Uterus (tissue), 4 donors: ENCODE results near the gene GH1. TPM values are rescaled to one million over a fixed set of nuclear protein-coding genes. Genes with fewer than 3 reads are reported as not detected.
A peak's percentile ranks its signal among the peaks of the same experiment; 100 is the strongest.
"Not testable (repeated sequence)": the region's sequence is repeated elsewhere in the genome, so short reads cannot be mapped to it uniquely, and the experiment has no call there.

ENCODE experiments used
- DNase-seq, 2 donors: peaks; one replicate each; pipeline ENCODE4 v3.0.0-alpha.2; 2019 to 2020
- H3K27ac ChIP-seq, 2 donors: fragments of 200-600 bp; sonication (generic); 1 replicate in 1 of 2; 2 replicates in 1 of 2; pipeline ENCODE4 v1.5.1; 2016 to 2018
- H3K27me3 ChIP-seq, 2 donors: fragments of 200-600 bp; sonication (generic); one replicate each; pipeline ENCODE4 v1.5.1; 2018 to 2019; ENCODE audit warnings: control low read depth in 1 of 2
- H3K36me3 ChIP-seq, 2 donors: fragments of 200-600 bp; sonication (generic); one replicate each; pipeline ENCODE4 v1.5.1; 2019; ENCODE audit warnings: control low read depth in 1 of 2
- H3K4me1 ChIP-seq, 2 donors: fragments of 200-600 bp; sonication (generic); one replicate each; pipeline ENCODE4 v1.5.1; 2018 to 2019; ENCODE audit warnings: control low read depth in 1 of 2
- H3K4me3 ChIP-seq, 2 donors: fragments of 200-600 bp; sonication (generic); 1 replicate in 1 of 2; 2 replicates in 1 of 2; pipeline ENCODE4 v1.5.1; 2018 to 2019; ENCODE audit warnings: mild to moderate bottlenecking in 1 of 2
- H3K9me3 ChIP-seq, 2 donors: fragments of 200-600 bp; sonication (generic); one replicate each; pipeline ENCODE4 v1.5.1; 2019; ENCODE audit warnings: control low read depth in 1 of 2
- intact Hi-C: fragments of 100-400 bp; cut with DNase I; formaldehyde crosslinking; loops from one replicate; pipeline ENCODE4 v1.15.1; 2023; ENCODE audit warnings: low total_unique reads
- total RNA-seq, 4 donors: library from RNA; depleted of rRNA in 3 of 4; stranded (reverse); fragments of >200 nt in 3 of 4; gene quantifications; one replicate each; pipeline versions ENCODE4 v1.1.0 to v1.2.4, GENCODE V29; 2014 to 2023
- TF ChIP-seq, protein P1 (sequence below), 4 experiments: fragments of 200-600 bp in 2 of 4; fragments of 450-650 bp in 2 of 4; sonication (generic) in 2 of 4; IDR thresholded peaks; one replicate each; pipeline ENCODE4 v1.5.1; 2016 to 2019; ENCODE audit warnings: antibody characterized with exemption in 4 of 4, mild to moderate bottlenecking in 2 of 4, moderate library complexity in 1 of 4
- donor health status: DM: yes; HTN: yes; CAD: no.

The GH1 gene
- total RNA-seq, 4 donors from 2014 or later: not detected

DNA sequence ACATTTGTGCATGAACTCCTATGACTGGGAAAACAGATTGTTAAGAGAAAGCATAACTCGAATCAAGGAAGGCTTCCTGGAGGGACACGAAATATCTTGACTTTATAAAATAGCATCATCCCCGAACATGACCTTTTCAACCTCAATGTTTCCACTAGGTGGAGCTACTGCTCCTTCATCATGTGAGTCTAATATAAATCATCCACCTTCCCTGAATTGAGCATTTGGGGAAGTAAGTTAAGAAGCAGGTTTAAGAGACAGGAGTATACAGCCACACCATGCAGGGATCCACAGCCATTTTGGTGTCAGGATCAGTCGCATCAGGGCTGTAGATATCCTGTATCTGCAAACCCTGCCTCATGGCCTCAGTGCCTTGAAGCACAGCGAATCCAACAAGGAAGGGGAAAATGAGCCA lies 14.8 kb downstream of the GH1 start:
- H3K9me3 ChIP-seq, DNase-seq, H3K36me3 ChIP-seq, intact Hi-C loops, H3K4me3 ChIP-seq, H3K27ac ChIP-seq, H3K27me3 ChIP-seq, H3K4me1 ChIP-seq: not testable (repeated sequence)
- TF ChIP-seq, protein P1, sequence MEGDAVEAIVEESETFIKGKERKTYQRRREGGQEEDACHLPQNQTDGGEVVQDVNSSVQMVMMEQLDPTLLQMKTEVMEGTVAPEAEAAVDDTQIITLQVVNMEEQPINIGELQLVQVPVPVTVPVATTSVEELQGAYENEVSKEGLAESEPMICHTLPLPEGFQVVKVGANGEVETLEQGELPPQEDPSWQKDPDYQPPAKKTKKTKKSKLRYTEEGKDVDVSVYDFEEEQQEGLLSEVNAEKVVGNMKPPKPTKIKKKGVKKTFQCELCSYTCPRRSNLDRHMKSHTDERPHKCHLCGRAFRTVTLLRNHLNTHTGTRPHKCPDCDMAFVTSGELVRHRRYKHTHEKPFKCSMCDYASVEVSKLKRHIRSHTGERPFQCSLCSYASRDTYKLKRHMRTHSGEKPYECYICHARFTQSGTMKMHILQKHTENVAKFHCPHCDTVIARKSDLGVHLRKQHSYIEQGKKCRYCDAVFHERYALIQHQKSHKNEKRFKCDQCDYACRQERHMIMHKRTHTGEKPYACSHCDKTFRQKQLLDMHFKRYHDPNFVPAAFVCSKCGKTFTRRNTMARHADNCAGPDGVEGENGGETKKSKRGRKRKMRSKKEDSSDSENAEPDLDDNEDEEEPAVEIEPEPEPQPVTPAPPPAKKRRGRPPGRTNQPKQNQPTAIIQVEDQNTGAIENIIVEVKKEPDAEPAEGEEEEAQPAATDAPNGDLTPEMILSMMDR (IDR thresholded peaks at IDR 0.05): peak in 1 of 4 experiments; percentile 18

DNA sequence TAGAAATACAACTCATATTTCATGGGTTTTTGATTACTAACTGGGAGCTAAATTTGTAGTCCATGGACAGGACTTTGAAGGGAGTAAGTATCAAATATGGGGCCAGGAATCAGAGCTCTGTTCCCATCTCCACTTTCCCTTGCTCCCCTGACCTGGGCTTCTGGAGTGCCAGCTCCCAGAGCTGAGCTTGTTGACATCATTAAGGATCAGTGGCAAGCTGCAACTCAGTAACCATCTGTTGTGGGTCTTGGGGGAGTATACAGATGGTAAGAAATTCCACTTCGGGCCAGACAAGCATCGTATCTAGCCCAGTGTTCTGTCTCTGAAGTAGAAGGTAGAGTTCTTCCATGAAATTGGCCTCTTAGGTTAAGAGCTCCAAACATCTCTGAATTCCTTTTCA lies 16.7 kb downstream of the GH1 start:
- DNase-seq, H3K27me3 ChIP-seq, intact Hi-C loops: not testable (repeated sequence)

DNA sequence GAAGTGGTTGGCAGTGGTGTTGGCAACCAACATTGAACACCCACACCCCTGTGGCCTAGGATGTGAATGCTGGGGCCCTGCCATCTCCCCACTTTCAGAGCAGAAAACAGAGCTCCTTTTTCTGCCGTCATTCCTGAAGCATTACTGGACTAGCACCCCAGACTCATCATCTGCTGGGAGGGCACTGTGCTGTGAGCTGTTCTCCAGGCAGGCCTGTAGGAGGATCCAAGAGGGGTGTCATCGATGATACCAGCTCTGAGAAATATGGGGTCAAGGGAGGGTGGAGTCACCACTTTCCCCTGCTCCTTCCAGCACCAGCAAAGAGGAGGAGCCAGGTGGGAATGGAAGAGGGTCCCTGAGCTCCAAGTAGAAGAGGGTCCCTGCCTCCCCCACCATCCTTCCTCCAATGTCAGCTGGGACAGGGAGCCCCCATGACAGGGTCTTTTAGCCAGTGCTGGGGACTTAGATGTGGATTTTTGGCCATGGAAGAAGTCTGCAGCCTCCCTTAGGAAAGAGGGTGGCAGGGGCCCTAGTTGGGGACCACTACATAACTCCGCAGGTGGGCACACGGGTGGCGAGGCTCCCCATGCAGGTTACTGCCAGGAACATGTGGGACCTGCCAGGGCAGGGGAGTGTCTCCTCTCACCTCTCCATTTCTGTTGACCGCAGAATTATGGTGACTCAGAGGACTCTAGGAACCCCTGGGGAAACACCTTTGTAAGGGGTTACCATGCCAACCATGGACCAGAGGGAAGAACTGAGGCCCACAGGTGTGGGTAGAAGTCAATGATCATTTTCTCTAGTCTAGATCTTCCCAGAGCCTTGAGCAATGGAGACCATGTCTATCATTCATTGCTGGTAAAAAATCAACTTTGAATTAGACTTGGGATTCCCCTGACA lies 19.5 kb downstream of the GH1 start:
- H3K36me3 ChIP-seq, H3K4me3 ChIP-seq, H3K4me1 ChIP-seq, H3K27ac ChIP-seq, intact Hi-C loops, DNase-seq, H3K9me3 ChIP-seq, H3K27me3 ChIP-seq: not testable (repeated sequence)

More for the DNA sequence above, 16.7 kb downstream of the GH1 start:
- not testable (repeated sequence) for H3K9me3 ChIP-seq, H3K4me1 ChIP-seq, H3K4me3 ChIP-seq, H3K27ac ChIP-seq, H3K36me3 ChIP-seq

DNA sequence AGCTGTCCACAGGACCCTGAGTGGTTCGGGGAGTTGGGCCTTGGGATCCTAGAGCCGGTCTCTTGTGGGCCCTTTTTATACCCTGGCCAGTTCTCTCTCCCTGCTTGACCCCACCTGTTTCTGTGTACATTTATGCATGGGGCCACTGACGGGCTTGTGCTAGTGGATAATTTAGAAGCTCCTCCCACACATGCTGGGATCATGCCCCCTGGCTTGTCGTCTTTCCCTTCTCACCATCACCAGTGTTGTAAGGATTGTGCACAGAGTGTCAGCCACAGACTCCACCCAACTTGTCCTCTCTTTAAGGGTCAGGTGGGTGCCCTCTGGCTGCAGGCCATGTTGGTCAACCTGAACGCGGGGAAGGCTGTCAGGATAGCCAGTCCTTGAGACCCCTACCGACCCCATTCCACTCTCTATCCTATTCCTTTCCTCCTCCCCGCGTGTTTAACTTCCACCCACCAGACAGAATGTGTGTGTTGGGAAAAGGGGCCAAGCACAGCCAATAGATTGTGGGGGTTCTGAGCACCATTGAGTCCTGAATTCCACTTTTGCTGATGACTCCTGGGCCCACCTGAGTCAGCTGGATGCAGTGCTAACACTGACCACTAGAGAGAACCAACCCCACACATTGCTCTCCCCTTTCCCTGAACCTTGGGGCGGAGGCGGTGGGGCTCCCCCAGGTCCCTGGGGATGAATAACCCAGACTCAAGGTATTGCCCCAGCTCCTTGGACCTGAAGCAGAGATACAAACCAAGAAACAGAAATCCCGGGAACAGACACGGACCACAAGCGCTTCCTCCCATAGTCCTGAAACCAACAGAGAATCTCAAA lies 21.9 kb downstream of the GH1 start, which contains the start of gene CSH1:
CSH1 (minus strand) TSS at position 51 of the 831 bp plus-strand sequence. CDS start 63 bp downstream, outside the sequence.
- H3K4me1 ChIP-seq, H3K9me3 ChIP-seq, H3K4me3 ChIP-seq, H3K27me3 ChIP-seq, intact Hi-C loops, H3K27ac ChIP-seq, H3K36me3 ChIP-seq, DNase-seq: not testable (repeated sequence)

DNA sequence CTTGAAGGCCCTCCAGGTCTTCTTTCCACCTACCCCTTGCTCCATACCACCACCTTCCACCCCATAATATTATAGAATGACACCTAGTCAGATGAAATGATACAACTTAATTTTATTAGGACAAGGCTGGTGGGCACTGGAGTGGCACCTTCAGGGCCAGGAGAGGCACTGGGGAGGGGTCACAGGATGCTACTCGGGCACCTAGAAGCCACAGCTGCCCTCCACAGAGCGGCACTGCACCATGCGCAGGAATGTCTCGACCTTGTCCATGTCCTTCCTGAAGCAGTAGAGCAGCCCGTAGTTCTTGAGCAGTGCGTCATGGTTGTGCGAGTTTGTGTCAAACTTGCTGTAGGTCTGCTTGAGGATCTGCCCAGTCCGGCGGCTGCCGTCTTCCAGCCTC lies 23.8 kb downstream of the GH1 start:
- H3K27me3 ChIP-seq, H3K36me3 ChIP-seq, H3K4me3 ChIP-seq, H3K9me3 ChIP-seq, H3K4me1 ChIP-seq, intact Hi-C loops, H3K27ac ChIP-seq, DNase-seq: not testable (repeated sequence)

DNA sequence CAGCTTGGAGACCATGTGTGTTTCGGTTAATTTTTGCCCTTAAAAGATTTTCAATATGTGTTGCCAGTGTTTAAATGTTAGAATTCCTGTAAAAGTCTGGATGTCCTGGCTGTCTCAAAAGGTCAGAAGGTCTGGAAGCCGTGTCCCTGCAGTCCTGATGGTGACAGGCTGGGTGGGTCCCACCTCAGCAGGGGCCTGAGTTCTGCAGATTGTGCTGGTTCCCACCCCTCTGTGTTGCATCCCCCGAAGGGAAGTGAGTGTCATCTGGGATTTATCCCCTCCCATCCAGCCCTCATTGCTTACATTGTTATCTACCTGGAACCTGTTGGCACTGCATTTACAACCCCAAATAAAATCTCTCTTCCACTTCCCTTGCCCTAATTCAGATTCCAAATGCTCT lies 24.6 kb downstream of the GH1 start:
- H3K4me1 ChIP-seq, intact Hi-C loops, DNase-seq, H3K27ac ChIP-seq, H3K36me3 ChIP-seq, H3K4me3 ChIP-seq, H3K27me3 ChIP-seq, H3K9me3 ChIP-seq: not testable (repeated sequence)

DNA sequence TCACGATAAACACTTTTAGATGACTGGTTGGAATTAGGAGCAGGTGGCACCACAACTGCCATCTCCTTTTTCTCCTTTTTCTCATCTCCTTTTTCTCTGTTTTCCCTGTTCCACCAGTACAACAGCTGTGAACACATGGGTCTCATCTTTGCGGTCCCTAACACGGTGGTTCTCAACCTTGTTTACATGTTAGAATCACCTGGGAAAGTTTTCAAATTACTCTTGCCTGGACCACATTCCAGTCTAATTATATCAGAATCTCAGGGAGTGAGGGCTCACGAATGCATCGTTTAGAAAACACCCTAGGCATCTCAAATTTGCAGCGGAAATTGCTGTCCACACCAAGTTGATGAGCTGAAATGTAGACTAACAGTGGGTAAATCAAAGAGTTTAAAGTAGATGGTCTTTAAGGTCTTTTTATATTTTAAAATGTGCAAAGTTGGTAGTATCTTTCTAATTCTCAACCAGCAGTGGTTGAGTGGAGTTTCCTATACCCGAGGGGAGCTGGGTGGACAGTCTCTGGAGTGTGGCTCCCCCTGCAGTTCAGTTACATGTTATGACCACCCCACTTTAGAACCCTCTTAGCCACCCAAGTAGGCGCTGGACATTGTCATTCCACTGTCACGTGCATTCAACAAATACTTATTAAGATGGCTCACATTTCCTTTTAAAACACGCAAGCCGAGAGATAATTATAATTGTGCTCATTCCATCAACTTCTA lies 26.2 kb downstream of the GH1 start:
- H3K27me3 ChIP-seq, H3K4me3 ChIP-seq, H3K27ac ChIP-seq, DNase-seq, H3K4me1 ChIP-seq, H3K36me3 ChIP-seq, H3K9me3 ChIP-seq, intact Hi-C loops: not testable (repeated sequence)
